NCI-H2171 (cell line): ENCODE results near the gene SPATC1L.

Experiments used
- DNase-seq: peaks from one replicate; lab custom pipeline; 2025; lab: John Stamatoyannopoulos, UW

The SPATC1L gene

GRCh38 chr21:46120301-46121285, 63.7 kb downstream of the SPATC1L start:
- no peak for DNase-seq

- DNase-seq = no peak
Measured at GRCh38 chr21:46119637-46120271, 64.5 kb downstream of the SPATC1L start.

- DNase-seq = no peak
Measured at GRCh38 chr21:46119144-46119636, 65.1 kb downstream of the SPATC1L start.

- DNase-seq = no peak
Measured at GRCh38 chr21:46118316-46119143, 65.7 kb downstream of the SPATC1L start.

GRCh38 chr21:46117586-46118315, 66.5 kb downstream of the SPATC1L start:
- no peak for DNase-seq

GRCh38 chr21:46116776-46117585, 67.3 kb downstream of the SPATC1L start:
- no peak for DNase-seq

- DNase-seq = no peak
Measured at GRCh38 chr21:46116189-46116775, 68.0 kb downstream of the SPATC1L start.

GRCh38 chr21:46115441-46116188, 68.6 kb downstream of the SPATC1L start:
- DNase-seq = no peak

- DNase-seq = no peak
Measured at GRCh38 chr21:46114963-46115362, 69.3 kb downstream of the SPATC1L start.

- no peak for DNase-seq
Measured at GRCh38 chr21:46113497-46114176, 70.6 kb downstream of the SPATC1L start.

- DNase-seq = no peak
Measured at GRCh38 chr21:46112725-46113215, 71.5 kb downstream of the SPATC1L start.

GRCh38 chr21:46111857-46112724, 72.2 kb downstream of the SPATC1L start:
- DNase-seq = no peak

- DNase-seq = no peak
Measured at GRCh38 chr21:46111193-46111571, 73.1 kb downstream of the SPATC1L start.
